ENCODE results near the gene KRT77. TPM values are rescaled to one million over a fixed set of nuclear protein-coding genes. Genes with fewer than 3 reads are reported as not detected.

The KRT77 gene
- total RNA-seq, 1 experiment from 2014 or later: not detected

DNA sequence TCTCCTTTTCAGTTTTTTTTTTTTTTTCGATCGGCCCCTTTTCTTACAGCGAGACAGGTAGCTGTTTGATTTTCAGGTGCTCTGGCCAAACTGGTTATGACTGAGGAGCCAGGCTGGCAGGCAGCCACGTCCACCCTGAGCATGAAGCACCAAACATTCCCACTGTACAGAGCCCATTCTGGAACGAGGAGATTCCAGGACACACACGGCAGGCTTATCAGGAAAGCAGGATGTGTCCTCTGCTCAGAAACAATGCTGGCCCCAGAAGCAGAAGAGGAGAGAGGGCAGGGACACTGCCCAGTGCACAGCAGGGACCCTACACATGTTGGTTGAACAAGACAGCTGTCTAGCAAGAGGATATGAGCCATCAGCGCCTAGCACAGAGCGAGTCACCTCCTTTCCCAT is 47.6 kb downstream of the KRT77 start:
- ChIA-PET CTCF (no interaction called here), POLR2A (ENCODE audit: unreplicated experiment) (no interaction called here)
- Histone ChIP-seq H2AFZ (ENCODE audit: low read length) (peak overlapping the region; percentile 27; the same call in 1 of the 2 replicates), H3K27ac (ENCODE audit: low read length) (peak overlapping the region; percentile 27), H3K4me1 (ENCODE audit: insufficient read depth, low read length) (peaks cover 22% of the 10 kb centered on the region), H3K4me3 (ENCODE audit: low read length) (peak overlapping the region; percentile 49; the same call in 1 of the 2 replicates), H3K9ac (ENCODE audit: low read length) (no peak overlapping the region), H3K27me3 (ENCODE audit: low read length) (no peaks in the 10 kb centered on the region; the same call in 1 of the 2 replicates), H3K9me2 (replicated peaks; ENCODE audit: low read length) (no peaks in the 10 kb centered on the region), H3F3A (ENCODE audit: low read length, unreplicated experiment) (no peaks in the 10 kb centered on the region), H3K9me3 (ENCODE audit: low read length) (no peaks in the 10 kb centered on the region), H3K4me2 (ENCODE audit: low read length) (peak overlapping the region; percentile 77), H3K79me2 (ENCODE audit: low read length) (no peaks in the 10 kb centered on the region), H4K20me1 (ENCODE audit: low read length) (no peaks in the 10 kb centered on the region), H3K36me3 (ENCODE audit: low read depth, low read length) (no peaks in the 10 kb centered on the region)
- no TSS peak for BruUV-seq (replicated peaks)
- no peak for ATAC-seq
- DNase-seq: peak; percentile 75
- TF ChIP-seq CTCF (conservative IDR thresholded peaks at IDR 0.05; ENCODE audit: low read depth, low read length) (no peak), EZH2phosphoT487 (IDR thresholded peaks at IDR 0.05; ENCODE audit: borderline replicate concordance, low read length) (no peak), EZH2 (IDR thresholded peaks at IDR 0.05; ENCODE audit: low read length, unreplicated experiment) (no peak)
- intact Hi-C loops (cut with micrococcal nuclease): no loop called here

DNA sequence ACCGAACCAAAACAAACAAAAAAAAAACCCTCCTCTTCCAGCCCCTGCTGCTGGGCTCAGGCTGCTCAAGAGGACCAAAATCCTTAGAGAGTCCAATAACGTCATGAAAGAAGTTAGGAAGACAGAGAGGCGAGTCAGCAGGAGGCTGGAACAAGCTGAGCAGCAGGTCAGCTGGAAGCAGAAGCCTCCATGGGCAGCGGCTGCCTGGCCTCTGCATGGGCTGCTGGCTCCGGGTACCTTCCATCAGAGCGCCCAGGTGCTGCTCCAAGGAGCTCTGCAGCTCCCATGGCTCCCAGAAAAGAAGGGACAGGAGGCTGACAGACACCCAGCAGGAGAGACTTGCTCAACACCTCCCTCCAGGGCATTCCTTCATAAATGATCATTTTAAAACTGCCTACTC is 48.1 kb downstream of the KRT77 start:
- no peaks in the 10 kb centered on the region for H3K36me3 ChIP-seq (ENCODE audit: low read depth, low read length)
- DNase-seq (peak; percentile 47), ATAC-seq (no peak)
- TF ChIP-seq EZH2 (IDR thresholded peaks at IDR 0.05; ENCODE audit: low read length, unreplicated experiment) (no peak), CTCF (conservative IDR thresholded peaks at IDR 0.05; ENCODE audit: low read depth, low read length) (no peak), EZH2phosphoT487 (IDR thresholded peaks at IDR 0.05; ENCODE audit: borderline replicate concordance, low read length) (no peak)
- no TSS peak for BruUV-seq (replicated peaks)
- H3K9me3 ChIP-seq (ENCODE audit: low read length): no peaks in the 10 kb centered on the region
- no peaks in the 10 kb centered on the region; the same call in 1 of the 2 replicates for H3K27me3 ChIP-seq (ENCODE audit: low read length)
- no peaks in the 10 kb centered on the region for H3K79me2 ChIP-seq (ENCODE audit: low read length)
- intact Hi-C loops (cut with micrococcal nuclease): no loop called here
- ChIA-PET POLR2A (ENCODE audit: unreplicated experiment) (no interaction called here), CTCF (no interaction called here)
- H3K4me2 ChIP-seq (ENCODE audit: low read length): peak overlapping the region; percentile 77
- H3K9ac ChIP-seq (ENCODE audit: low read length): no peak overlapping the region
- peak overlapping the region; percentile 49; the same call in 1 of the 2 replicates for H3K4me3 ChIP-seq (ENCODE audit: low read length)
- H3K27ac ChIP-seq (ENCODE audit: low read length): peak overlapping the region; percentile 27; the same call in 1 of the 2 replicates
- no peaks in the 10 kb centered on the region for H3F3A ChIP-seq (ENCODE audit: low read length, unreplicated experiment)
- no peaks in the 10 kb centered on the region for H4K20me1 ChIP-seq (ENCODE audit: low read length)
- H3K4me1 ChIP-seq (ENCODE audit: insufficient read depth, low read length): peaks cover 27% of the 10 kb centered on the region
- H3K9me2 ChIP-seq (replicated peaks; ENCODE audit: low read length): no peaks in the 10 kb centered on the region
- H2AFZ ChIP-seq (ENCODE audit: low read length): peak overlapping the region; percentile 27; the same call in 1 of the 2 replicates

DNA sequence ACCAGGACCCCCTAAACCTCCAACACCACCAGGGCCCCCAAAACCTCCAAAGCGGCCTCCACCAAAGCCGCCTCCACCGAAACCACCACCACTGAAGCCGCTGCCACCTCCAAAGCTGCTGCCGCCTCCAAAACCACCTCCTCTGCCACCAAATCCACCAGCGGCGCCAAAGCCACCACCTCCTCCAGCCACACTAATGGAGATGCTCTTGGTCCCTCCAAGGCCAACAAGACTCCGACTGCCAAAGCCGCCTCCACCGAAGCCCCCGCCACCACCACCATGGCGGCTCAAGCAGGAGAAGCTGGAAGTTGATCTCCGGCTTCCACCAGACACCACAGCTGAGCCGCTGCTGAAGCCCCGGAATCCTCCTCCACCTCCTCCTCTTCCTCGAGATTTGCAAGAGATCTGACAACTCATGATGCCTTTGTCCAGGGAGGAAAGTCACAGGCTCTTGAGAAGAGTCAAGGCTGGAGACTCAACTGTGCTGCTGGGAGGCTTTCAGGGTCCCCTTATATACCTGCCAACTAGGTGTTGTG is 51.5 kb downstream of the KRT77 start, which contains the start of gene KRT2:
Gene KRT2, minus strand, starts transcription at position 486 of the 536 bp plus-strand sequence. Its CDS starts 69 bp downstream, at position 417.
- Histone ChIP-seq H3K4me2 (ENCODE audit: low read length) (peak within 1 kb of the TSS; percentile 71), H3K27ac (ENCODE audit: low read length) (no peak within 1 kb of the TSS), H3K9ac (ENCODE audit: low read length) (no peak within 1 kb of the TSS), H3K4me1 (ENCODE audit: insufficient read depth, low read length) (peaks cover 29% of the 10 kb centered on the region), H4K20me1 (ENCODE audit: low read length) (no peaks in the 10 kb centered on the region), H3F3A (ENCODE audit: low read length, unreplicated experiment) (no peaks in the 10 kb centered on the region), H3K27me3 (ENCODE audit: low read length) (no peaks in the 10 kb centered on the region; the same call in 1 of the 2 replicates), H3K9me3 (ENCODE audit: low read length) (no peaks in the 10 kb centered on the region), H3K4me3 (ENCODE audit: low read length) (no peak within 1 kb of the TSS), H3K36me3 (ENCODE audit: low read depth, low read length) (no peaks in the 10 kb centered on the region), H3K9me2 (replicated peaks; ENCODE audit: low read length) (no peaks in the 10 kb centered on the region), H2AFZ (ENCODE audit: low read length) (0 out of 2 replicates have a peak within 1 kb of the TSS, but pooled peaks have one; percentile 50), H3K79me2 (ENCODE audit: low read length) (no peaks in the 10 kb centered on the region)
- no TSS peak for BruUV-seq (replicated peaks)
- DNase-seq (no peak), ATAC-seq (no peak)
- POLR2A ChIA-PET (ENCODE audit: unreplicated experiment): interaction anchor here (0.6 kb wide), 1 partner anchor 508 kb away, joined by 4 read pairs; no protein-coding TSS in a partner anchor
- no peak for TF ChIP-seq EZH2phosphoT487 (IDR thresholded peaks at IDR 0.05; ENCODE audit: borderline replicate concordance, low read length)
- no peak for TF ChIP-seq EZH2 (IDR thresholded peaks at IDR 0.05; ENCODE audit: low read length, unreplicated experiment)
- no peak for TF ChIP-seq CTCF (conservative IDR thresholded peaks at IDR 0.05; ENCODE audit: low read depth, low read length)
- intact Hi-C loops (cut with micrococcal nuclease): no loop called here
- CTCF ChIA-PET: no interaction called here

Measured in PC-3 (cell line).